ENCODE data around the gene MOB1A. TPM values are rescaled to one million over a fixed set of nuclear protein-coding genes. Genes with fewer than 3 reads are reported as not detected.

The MOB1A gene
- total and polyA plus RNA-seq, 2 of the 8 experiments (the other 6 are each of a cell fraction or from before 2014, with no cell fraction given), result 21.6 to 91.7 TPM

GRCh38 chr2:74162951-74163350, 15.7 kb downstream of the MOB1A start:
- no peak for FAIRE-seq
- no peak overlapping the region for H3K27ac ChIP-seq (ENCODE audit: low read depth, low read length)
- H3K4me2 ChIP-seq (ENCODE audit: insufficient read depth in 1 of 2, low read depth in 2 of 2, low read length in 2 of 2), result no peak overlapping the region
- no peaks in the 10 kb centered on the region; the same call in 1 of the 2 replicates for H3K79me1 ChIP-seq (ENCODE audit: low read depth, low read length)
- H3K27me3 ChIP-seq (replicated peaks in 1 of 4; ENCODE audit: control insufficient read depth in 3 of 4, extremely low read depth in 1 of 4, insufficient read depth in 3 of 4, low read length in 3 of 4), result no peaks in the 10 kb centered on the region
- no peaks in the 10 kb centered on the region for H3K23me2 ChIP-seq (ENCODE audit: low read depth, low read length)
- H4K91ac ChIP-seq (replicated peaks; ENCODE audit: insufficient read length, low read length), result no peak overlapping the region
- H3K14ac ChIP-seq (ENCODE audit: insufficient read length), result no peak overlapping the region
- CTCF ChIA-PET (ENCODE audit: partially characterized antibody), result interaction anchor here (0.6 to 2.2 kb wide), 4 partner anchors 12 to 45 kb away, joined by 3 to 10 read pairs (median 3); partner anchors contain the start of gene MOB1A
- no peaks in the 10 kb centered on the region for H3K9me3 ChIP-seq (ENCODE audit: insufficient read depth in 2 of 2, low read depth in 1 of 2, low read length in 1 of 2)
- H2AK5ac ChIP-seq (ENCODE audit: low read depth, low read length), result no peak overlapping the region
- no peak overlapping the region for H4K8ac ChIP-seq (ENCODE audit: extremely low read depth, insufficient read depth, low read length)
- H3K56ac ChIP-seq (replicated peaks; ENCODE audit: insufficient read length, low read depth, low read length), result no peak overlapping the region
- H4K5ac ChIP-seq (ENCODE audit: insufficient read length, low read depth, low read length), result no peak overlapping the region
- H2BK120ac ChIP-seq (replicated peaks; ENCODE audit: low read depth, low read length), result no peak overlapping the region
- peaks cover 0 to 9% of the 10 kb centered on the region in 2 experiments for H4K20me1 ChIP-seq (replicated peaks in 1 of 2; ENCODE audit: control insufficient read depth in 1 of 2, insufficient read depth in 2 of 2, low read length in 2 of 2)
- no peaks in the 10 kb centered on the region for H3K4me1 ChIP-seq (replicated peaks in 1 of 4; ENCODE audit: control insufficient read depth in 3 of 4, insufficient read depth in 4 of 4, low read length in 3 of 4)
- H3K18ac ChIP-seq (ENCODE audit: extremely low read depth, low read length), result no peak overlapping the region
- H3K4ac ChIP-seq (replicated peaks; ENCODE audit: insufficient read length, low read depth, low read length), result no peak overlapping the region
- no peak overlapping the region for H3K23ac ChIP-seq (ENCODE audit: insufficient read length)
- no peak overlapping the region for H2BK15ac ChIP-seq (ENCODE audit: low read length)
- H2BK20ac ChIP-seq (ENCODE audit: low read length), result no peak overlapping the region
- no peak overlapping the region for H3K9ac ChIP-seq (replicated peaks in 1 of 4; ENCODE audit: extremely low read depth in 1 of 4, low read depth in 3 of 4, low read length in 3 of 4)
- WGBS, 2 experiments (ENCODE audit: extremely low coverage in 1 of 2, insufficient coverage in 1 of 2, insufficient read length in 1 of 2, insufficient replicate concordance in 2 of 2, low coverage in 1 of 2, low lambda C conversion rate in 2 of 2, missing lambda C conversion rate in 1 of 2), result 96% methylated on average over 6 of the region's 6 CpGs; no CpG with 5 or more reads in 1 of the 2 experiments
- no peak overlapping the region for H3K4me3 ChIP-seq (ENCODE audit: extremely low read depth in 1 of 4, insufficient read depth in 2 of 4, low read depth in 3 of 4, low read length in 4 of 4)
- peaks cover 0 to 2% of the 10 kb centered on the region in 2 experiments; a peak in 1 of 4 replicates for H3K79me2 ChIP-seq (ENCODE audit: control insufficient read depth in 1 of 2, insufficient read depth in 2 of 2, low read length in 2 of 2)
- no peak overlapping the region for H2AFZ ChIP-seq (ENCODE audit: low read length)
- no peak overlapping the region for H2BK12ac ChIP-seq (ENCODE audit: low read depth, low read length)
- H3K36me3 ChIP-seq (ENCODE audit: control insufficient read depth in 2 of 4, insufficient read depth in 4 of 4, low read length in 3 of 4), result peaks cover 18 to 85% (median 49%) of the 10 kb centered on the region in 4 experiments
- H2BK5ac ChIP-seq (ENCODE audit: low read depth, low read length), result no peak overlapping the region
- DNase-seq (ENCODE audit: low read depth in 1 of 2, low spot score in 2 of 2), result no peak
- POLR2A ChIA-PET (ENCODE audit: partially characterized antibody), result interaction anchor here (1.0 to 68.3 kb wide), 3 partner anchors 12 to 46 kb away, joined by 4 to 2699 read pairs (median 5); partner anchors contain the start of genes MOB1A and MTHFD2
- no peak for TF ChIP-seq SIN3A (conservative IDR thresholded peaks at IDR 0.05 in 1 of 2, IDR thresholded peaks at IDR 0.05 in 1 of 2; ENCODE audit: low read depth in 1 of 2, low read length in 2 of 2)
- no peak for TF ChIP-seq MAFK (IDR thresholded peaks at IDR 0.05; ENCODE audit: low read depth, low read length)
- TF ChIP-seq RXRA (IDR thresholded peaks at IDR 0.05; ENCODE audit: insufficient read depth, low read depth, low read length), result no peak
- TF ChIP-seq PHF8 (conservative IDR thresholded peaks at IDR 0.05; ENCODE audit: low read depth, low read length), result no peak
- no peak for TF ChIP-seq SUZ12 (IDR thresholded peaks at IDR 0.05; ENCODE audit: low read length)
- no peak for TF ChIP-seq TAF7 (optimal IDR thresholded peaks at IDR 0.05; ENCODE audit: borderline replicate concordance, low read depth, low read length)
- no peak for TF ChIP-seq POLR2AphosphoS5 (IDR thresholded peaks at IDR 0.05; ENCODE audit: low read depth, low read length)
- no peak for TF ChIP-seq RNF2 (IDR thresholded peaks at IDR 0.05; ENCODE audit: borderline replicate concordance, low read depth, low read length, missing control alignments, poor library complexity, severe bottlenecking)
- no peak for TF ChIP-seq BACH1 (IDR thresholded peaks at IDR 0.05; ENCODE audit: low read length)
- no peak for TF ChIP-seq EP300 (IDR thresholded peaks at IDR 0.05; ENCODE audit: borderline replicate concordance in 1 of 2, low read depth in 2 of 2, low read length in 2 of 2)
- no peak for TF ChIP-seq GABPA (IDR thresholded peaks at IDR 0.05; ENCODE audit: borderline replicate concordance, insufficient read depth, low read length)
- TF ChIP-seq RAD21 (IDR thresholded peaks at IDR 0.05 in 1 of 2, conservative IDR thresholded peaks at IDR 0.05 in 1 of 2; ENCODE audit: low read depth in 2 of 2, low read length in 2 of 2), result no peak

All from H1 (cell line).